Left kidney (tissue), 2 donors: ENCODE measurements around the gene PELI2. TPM values are rescaled to one million over a fixed set of nuclear protein-coding genes. Genes with fewer than 3 reads are reported as not detected.
A peak's percentile ranks its signal among the peaks of the same experiment; 100 is the strongest.

Source experiments
- DNase-seq: peaks from one replicate; pipeline ENCODE4 v3.0.0-alpha.2; 2013
- polyA plus RNA-seq: library from polyadenylated mRNA; unstranded; fragments of 120-200 nt; gene quantifications from one replicate; pipeline ENCODE4 v1.2.1, GENCODE V29; 2013; ENCODE audit not compliant: insufficient read length

The PELI2 gene
- polyA plus RNA-seq, 1 donor: 28.3 TPM

DNA sequence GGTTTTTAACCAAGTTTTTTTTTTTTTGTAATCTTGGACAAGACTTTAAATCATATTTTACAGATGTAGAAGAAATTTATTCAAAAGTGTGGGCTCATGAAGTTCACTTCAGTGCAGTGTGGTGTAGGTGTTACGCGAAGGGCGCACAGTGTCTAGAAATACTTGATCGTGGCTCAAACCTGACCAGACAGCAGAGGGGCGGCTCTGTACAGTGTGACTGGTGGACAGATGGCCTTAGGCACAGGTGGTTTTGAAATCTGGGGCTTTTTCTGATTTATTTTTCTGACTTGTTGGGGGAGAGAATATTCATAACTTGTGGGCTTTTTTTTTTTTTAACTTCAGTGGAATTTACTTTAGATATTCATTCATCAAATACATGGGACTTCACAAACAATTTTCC is 179.2 kb downstream of the PELI2 start:
- DNase-seq: no peak

DNA sequence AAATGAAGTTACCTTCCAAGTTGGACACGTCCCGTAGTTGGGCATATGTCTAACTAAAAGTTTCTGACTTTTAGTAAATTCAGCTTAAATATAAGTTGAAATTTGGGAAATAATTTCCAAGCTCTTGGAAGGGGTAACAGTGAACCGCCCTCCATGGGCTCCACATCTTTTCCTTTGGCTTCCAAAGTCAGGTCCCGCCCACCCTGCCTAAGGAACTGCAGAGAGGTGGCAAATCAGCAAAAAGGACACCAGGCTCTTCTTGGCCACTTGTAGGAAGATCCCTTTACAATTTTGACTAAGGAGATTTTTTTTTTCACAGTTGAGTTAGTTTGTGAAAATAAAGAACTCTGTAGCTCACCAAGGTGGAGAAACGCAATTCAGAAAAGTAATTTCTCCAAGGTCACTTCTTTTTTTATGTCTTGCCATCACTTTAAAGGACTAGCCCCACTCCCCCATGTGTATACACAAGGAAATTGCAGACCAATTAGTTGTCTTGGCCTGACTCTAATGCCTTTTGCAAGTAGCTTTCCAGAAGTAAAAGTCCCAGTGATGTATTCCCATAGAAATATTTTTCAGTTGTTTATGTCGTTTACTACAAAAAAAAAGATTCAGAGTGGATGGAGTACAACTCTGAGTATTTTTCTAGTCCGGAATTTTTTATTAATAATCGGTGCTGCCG is 181.2 kb downstream of the PELI2 start:
- no peak for DNase-seq

GRCh38 chr14:56300495-56300894 is 182.3 kb downstream of the PELI2 start:
- no peak for DNase-seq

GRCh38 chr14:56304456-56304855 is 186.2 kb downstream of the PELI2 start:
- no peak for DNase-seq

- no peak for DNase-seq
These were observed 191.0 kb downstream of the PELI2 start for GRCh38 chr14:56309198-56309597.

DNA sequence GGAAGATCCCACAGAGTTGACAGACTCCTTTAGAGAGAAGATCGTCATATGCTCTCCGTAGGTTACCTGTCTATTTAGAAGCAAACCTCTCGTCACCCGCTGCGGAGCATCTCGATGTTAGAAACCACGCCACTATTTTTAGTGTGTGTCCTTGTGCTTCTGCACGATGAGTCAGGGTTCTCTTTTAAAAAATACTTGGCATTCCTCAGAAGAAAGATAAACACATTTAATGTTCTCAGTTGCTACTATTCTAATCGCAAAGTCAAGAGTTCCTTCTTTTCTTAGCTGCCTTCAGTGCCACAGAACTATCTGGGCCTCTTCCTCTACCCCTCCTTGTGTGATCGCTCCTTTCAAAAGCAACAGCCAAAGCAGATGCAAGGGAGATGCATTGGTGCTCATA is 192.4 kb downstream of the PELI2 start:
- DNase-seq: no peak

DNA sequence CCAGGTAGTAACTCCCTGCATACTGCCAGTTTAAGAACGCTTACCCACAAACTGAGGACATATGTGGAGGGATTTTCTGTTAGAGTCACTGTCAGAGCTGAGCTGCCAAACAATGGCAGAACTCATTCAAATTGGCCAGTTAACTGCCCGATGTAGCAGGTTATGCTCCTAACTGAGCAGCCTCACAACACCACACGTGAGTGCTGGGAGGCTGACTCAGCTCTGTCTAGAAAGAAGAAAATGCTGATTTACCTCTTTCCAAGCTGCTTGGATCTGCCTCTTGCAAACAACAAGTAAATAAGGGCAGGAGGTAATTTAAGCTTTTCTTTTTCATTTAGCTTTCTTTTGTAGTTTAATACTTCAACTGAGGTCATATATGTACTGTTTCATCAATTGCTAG is 195.6 kb downstream of the PELI2 start:
- no peak for DNase-seq

- DNase-seq: no peak
These were observed 200.3 kb downstream of the PELI2 start for GRCh38 chr14:56318393-56319115.

DNA sequence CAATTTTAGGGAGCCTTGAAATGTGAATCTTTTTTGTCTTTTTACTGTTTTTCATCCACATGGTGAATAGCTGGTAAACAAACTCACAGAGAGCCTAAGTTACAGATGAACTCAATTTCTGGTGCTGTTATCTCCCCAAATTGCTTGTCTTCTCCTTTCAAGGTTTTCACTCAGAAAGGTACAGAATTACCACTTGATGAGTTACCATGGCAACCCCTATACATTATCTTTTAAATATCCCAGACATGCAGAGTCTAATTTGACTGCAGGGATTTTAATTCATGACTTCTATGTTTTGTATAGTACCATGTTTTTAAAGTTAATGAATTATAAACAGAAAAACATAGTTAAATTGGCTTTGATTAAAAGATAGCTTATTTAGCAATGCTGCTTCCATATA is 203.7 kb downstream of the PELI2 start:
- no peak for DNase-seq

GRCh38 chr14:56322531-56322930 is 204.3 kb downstream of the PELI2 start:
- DNase-seq: no peak

DNA sequence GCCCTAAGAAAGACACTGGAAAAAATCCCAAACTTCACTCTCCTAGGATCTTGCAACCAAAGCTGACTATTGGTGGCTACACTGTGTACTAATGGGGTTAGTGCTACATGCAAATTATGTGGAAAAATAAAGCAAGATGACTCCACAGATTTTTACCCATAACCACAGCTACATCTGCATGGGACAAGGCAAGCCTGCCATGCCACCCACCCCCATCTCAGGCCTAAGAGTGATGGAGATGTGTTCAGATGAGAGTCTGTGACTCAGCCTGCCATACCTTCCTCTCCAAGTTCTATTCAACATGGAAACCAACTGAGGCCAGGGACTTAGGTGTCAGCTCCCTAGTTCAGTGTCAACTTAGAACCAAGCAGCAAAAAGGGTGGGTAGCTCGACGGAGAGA is 206.2 kb downstream of the PELI2 start:
- DNase-seq: no peak

DNA sequence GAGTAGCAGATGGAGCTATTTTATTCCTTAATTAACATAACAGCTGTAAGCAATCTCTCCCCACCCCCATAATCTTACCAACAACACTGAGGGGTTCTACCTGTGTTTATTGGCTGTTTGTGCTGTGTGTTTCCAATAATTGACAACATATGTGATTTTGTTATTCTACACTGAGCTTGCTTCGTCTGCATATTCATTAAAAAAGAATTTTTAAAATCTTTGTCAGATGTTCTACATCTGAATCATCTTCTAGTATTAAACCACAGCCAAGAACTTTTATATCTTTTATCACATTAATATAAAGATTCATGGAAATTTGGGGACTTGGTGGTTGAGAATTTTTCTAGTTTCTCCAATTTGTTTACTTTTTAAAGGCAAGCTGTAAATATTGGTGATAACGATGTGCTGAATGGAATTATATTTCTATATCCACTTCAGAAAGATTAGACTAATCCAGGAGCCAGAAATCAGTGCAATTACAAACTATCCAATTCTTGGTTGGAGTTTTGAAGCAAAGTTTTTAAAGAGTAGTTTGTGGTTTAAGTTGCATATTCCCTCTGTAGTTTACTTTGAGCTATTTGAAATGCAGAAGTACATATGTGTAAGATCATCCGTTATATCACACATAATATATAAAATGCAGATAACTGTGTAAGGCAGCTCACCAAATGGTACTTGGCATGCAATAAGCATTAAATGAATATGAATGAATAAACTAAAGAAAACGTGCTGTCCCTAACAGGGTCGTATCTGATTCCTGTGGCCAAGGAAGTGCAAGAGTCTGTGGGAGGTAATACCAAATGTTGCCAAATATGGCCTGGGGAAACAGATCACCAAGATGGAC is 206.9 kb downstream of the PELI2 start:
- DNase-seq: no peak

DNA sequence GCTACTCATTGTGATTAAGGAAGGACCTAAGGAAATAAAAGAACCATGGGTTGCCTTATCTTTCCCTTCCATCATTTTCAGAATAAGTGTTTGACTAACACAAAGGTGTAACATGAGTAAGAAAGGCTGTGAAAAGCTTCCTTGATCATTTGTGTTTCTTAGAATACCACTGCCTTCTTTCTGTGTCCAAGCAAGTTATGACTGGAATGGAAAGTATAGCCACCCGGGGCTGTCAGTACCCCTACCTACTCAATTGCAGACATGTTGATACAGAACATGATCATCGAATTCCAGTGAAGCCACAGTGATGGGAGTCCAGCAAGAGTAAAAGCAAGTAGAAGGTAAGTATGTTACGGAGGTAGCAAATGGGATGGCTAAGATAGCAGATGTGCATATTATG is 209.8 kb downstream of the PELI2 start:
- no peak for DNase-seq

GRCh38 chr14:56331592-56332216 is 213.5 kb downstream of the PELI2 start:
- DNase-seq: no peak

DNA sequence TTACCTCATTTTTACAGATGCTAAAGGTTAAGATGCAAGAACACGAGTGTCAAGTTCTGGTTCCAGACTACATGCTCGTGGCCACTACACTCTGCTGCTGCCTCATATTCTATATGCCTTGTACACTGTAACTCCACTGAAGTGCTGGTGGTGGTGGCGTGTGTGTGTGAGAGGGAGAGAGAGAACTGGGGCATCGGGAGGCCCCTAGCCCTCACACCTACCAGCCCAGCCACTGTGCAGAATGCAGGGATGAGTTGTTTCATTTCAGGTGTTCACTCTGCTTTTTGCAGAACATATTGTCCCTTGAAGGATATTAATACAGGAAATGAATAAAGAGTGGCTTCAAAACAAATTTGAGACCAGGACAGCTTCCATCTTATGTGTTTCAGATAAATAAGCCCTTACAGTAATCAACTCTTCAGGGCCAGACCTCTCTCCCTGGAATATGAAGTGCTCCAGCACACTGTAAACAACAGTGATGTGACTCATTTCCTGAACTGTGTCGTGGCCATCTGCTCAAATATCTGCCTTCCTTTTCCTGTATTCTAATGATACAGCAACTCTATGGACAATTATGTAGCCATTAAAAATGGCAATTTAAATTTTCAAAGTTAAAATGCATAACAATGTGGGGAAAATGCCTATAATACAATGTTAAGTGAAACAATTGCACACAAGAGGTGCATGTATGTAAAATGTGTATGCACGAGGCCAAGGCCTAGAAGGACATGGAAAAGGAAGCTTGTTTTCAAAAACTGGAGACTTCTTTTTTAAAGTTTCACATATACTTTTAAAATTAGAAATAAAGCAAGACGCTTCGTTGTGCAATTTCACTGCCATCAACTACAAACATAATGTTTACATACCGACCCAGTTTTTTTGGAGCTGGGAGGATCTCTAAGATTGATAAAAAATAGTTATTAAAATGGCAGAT is 215.4 kb downstream of the PELI2 start:
- DNase-seq: no peak

DNA sequence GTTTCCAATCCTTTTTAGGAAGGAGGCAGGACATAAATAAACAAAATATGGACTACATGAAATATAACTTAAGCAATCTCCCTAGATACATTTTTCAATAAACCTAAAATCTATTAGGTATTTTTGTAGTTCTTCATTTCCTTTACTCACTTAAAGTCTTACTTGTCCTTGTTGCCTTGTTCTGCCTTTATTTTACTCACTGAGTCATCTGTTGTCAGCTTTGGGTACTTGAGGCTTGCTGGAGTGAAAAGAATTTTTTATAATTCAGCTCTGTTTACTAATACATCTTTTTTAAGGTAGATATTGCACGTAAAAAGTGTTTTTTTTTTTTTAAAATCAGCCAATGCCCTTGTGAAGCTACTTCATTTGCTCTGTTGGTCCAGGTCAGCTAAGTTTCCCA is 216.2 kb downstream of the PELI2 start:
- no peak for DNase-seq

GRCh38 chr14:56338674-56339073 is 220.5 kb downstream of the PELI2 start:
- no peak for DNase-seq

DNA sequence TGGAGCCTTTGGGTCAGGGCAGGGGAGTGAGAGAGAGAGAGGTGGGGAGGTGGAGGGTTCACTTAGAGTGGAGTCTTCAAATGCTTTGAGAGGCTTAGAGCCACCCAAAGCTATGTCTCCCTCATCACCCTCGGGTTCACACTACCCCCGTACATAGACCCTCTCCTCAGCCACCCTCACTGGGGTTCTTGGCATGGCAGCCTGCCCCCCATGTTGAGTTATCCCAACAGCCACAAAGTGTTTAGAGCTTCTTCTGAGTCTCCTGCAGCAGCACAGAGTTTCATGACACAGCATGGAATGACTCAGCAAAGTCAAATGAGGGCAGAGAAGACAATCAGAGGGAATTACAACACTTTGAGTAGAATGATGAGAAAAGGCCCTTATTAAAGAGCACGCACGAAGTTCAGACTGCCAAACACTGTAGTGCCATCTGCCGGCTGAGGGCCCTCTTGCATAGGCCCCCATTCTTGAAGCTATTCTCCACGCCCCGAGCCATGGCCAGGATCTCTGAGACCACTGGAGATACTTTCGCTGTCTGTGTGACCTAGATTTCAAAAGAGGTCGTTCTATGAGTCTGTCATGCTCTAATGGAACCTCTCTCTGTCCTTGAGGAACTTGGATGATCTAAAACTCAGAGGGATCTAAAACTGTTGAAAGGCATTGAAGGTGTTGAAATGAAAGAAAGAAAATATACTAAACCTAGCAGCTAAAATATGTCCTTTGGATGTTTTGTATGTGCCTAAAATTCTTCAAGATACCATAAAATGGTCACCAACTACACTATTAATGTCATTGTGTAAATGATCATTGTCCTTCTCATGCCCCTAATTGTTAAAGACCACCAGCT is 221.9 kb downstream of the PELI2 start:
- peak; percentile 57 for DNase-seq

GRCh38 chr14:56340932-56341331 is 222.7 kb downstream of the PELI2 start:
- DNase-seq: no peak

GRCh38 chr14:56341766-56342493 is 223.7 kb downstream of the PELI2 start:
- DNase-seq: no peak
